Karpas-422 (cell line): ENCODE results near the gene TMCO6. TPM values are rescaled to one million over a fixed set of nuclear protein-coding genes. Genes with fewer than 3 reads are reported as not detected.

Experiments used
- DNase-seq: peaks from one replicate; pipeline ENCODE4 v3.0.0-alpha.2; 2015
- H2AFZ ChIP-seq: fragments of 200-600 bp; sonication (generic); 2 replicates; pipeline ENCODE4 v1.6.1; 2014; ENCODE audit warnings: antibody characterized with exemption, low read length, mixed read lengths
- H3K27ac ChIP-seq: fragments of 200-600 bp; sonication (generic); 2 replicates; pipeline ENCODE4 v1.5.1; 2014; ENCODE audit warnings: mild to moderate bottlenecking, low read length, moderate library complexity
- H3K27me3 ChIP-seq: fragments of 200-600 bp; sonication (generic); 2 replicates; pipeline ENCODE4 v1.6.1; 2014; ENCODE audit warnings: low read length, mixed read lengths
- H3K36me3 ChIP-seq: fragments of 200-600 bp; sonication (generic); 2 replicates; pipeline ENCODE4 v1.6.1; 2014; ENCODE audit warnings: low read length, mixed read lengths; ENCODE audit not compliant: insufficient read depth
- H3K4me1 ChIP-seq: fragments of 200-600 bp; sonication (generic); 2 replicates; pipeline ENCODE4 v1.6.1; 2014; ENCODE audit warnings: mild to moderate bottlenecking, low read length, mixed read lengths
- H3K4me2 ChIP-seq: fragments of 200-600 bp; sonication (generic); 2 replicates; pipeline ENCODE4 v1.6.1; 2014; ENCODE audit warnings: low read length, low read depth, mild to moderate bottlenecking; ENCODE audit not compliant: poor library complexity, severe bottlenecking
- H3K4me3 ChIP-seq: fragments of 200-600 bp; sonication (generic); 2 replicates; pipeline ENCODE4 v1.5.1; 2014; ENCODE audit warnings: mild to moderate bottlenecking, antibody characterized with exemption, low read length, mixed read lengths
- H3K79me2 ChIP-seq: fragments of 200-600 bp; sonication (generic); 2 replicates; pipeline ENCODE4 v1.6.1; 2014; ENCODE audit warnings: mild to moderate bottlenecking, low read length, mixed read lengths
- H3K9ac ChIP-seq: fragments of 200-600 bp; sonication (generic); 2 replicates; pipeline ENCODE4 v1.6.0; 2014; ENCODE audit warnings: low read length
- H3K9me2 ChIP-seq: fragments of 200-600 bp; sonication (generic), shearing (Covaris generic); replicated peaks from 2 replicates; pipeline ENCODE4 v1.6.0; 2014; ENCODE audit warnings: mild to moderate bottlenecking, low read length, moderate library complexity; ENCODE audit not compliant: insufficient read depth
- H3K9me3 ChIP-seq: fragments of 300-700, 200-600 bp; sonication (generic); 2 replicates; pipeline ENCODE4 v1.6.1; 2014; ENCODE audit warnings: low read length, mixed read lengths
- H4K20me1 ChIP-seq: fragments of 200-600 bp; sonication (generic); 2 replicates; pipeline ENCODE4 v1.6.1; 2014; ENCODE audit warnings: mild to moderate bottlenecking, antibody characterized with exemption, low read length, low read depth; ENCODE audit not compliant: insufficient read depth
- total RNA-seq: library from RNA; depleted of rRNA; stranded (reverse); fragments of >200 nt; shearing (Covaris generic); gene quantifications from 2 replicates; pipeline ENCODE4 v1.2.3, GENCODE V29; 2014; ENCODE audit warnings: low replicate concordance; rRNA removed

TMCO6 gene
- total RNA-seq, 1 experiment from 2014 or later = 23.8 TPM

- Histone ChIP-seq H3K27ac (peak within 1 kb of the TSS; percentile 56), H3K27me3 (no peaks in the 10 kb centered on the region), H3K79me2 (peaks cover 62% of the 10 kb centered on the region), H3K9ac (peak within 1 kb of the TSS; percentile 88), H2AFZ (peak within 1 kb of the TSS; percentile 93; the same call in 1 of the 2 replicates), H3K36me3 (peaks cover 34% of the 10 kb centered on the region; the same call in 1 of the 2 replicates), H3K4me2 (peak within 1 kb of the TSS; percentile 91), H3K4me3 (peak within 1 kb of the TSS; percentile 88), H3K9me3 (no peaks in the 10 kb centered on the region), H3K4me1 (peaks cover 20% of the 10 kb centered on the region), H4K20me1 (no peaks in the 10 kb centered on the region), H3K9me2 (no peaks in the 10 kb centered on the region)
- peak; percentile 97 for DNase-seq
Measured at GRCh38 chr5:140690941-140691924, 52.0 kb downstream of the TMCO6 start, which contains the start of the genes HARS1 and HARS2. Gene HARS1, minus strand, starts transcription at chr5:140691370. Its CDS starts 66 bp downstream, at chr5:140691304. Gene HARS2, plus strand, starts transcription at chr5:140691455. Its CDS starts 194 bp downstream, at chr5:140691649.

GRCh38 chr5:140694276-140694675 lies 55.0 kb downstream of the TMCO6 start:
- Histone ChIP-seq H3K4me2 (no peak overlapping the region), H4K20me1 (no peaks in the 10 kb centered on the region), H3K9ac (no peak overlapping the region), H3K9me2 (no peaks in the 10 kb centered on the region), H3K27ac (no peak overlapping the region), H3K27me3 (no peaks in the 10 kb centered on the region), H2AFZ (no peak overlapping the region), H3K4me1 (peaks cover 20% of the 10 kb centered on the region), H3K9me3 (no peaks in the 10 kb centered on the region), H3K36me3 (peaks cover 46% of the 10 kb centered on the region), H3K4me3 (no peak overlapping the region), H3K79me2 (peaks cover 51% of the 10 kb centered on the region)
- DNase-seq = no peak

Other genes starting within 250 kb of the TMCO6 start
- gene ANKHD1, start 237.6 kb upstream of the TMCO6 start, total RNA-seq = 110 and 119 TPM in 2 replicates
- gene EIF4EBP3, start 91.8 kb upstream of the TMCO6 start, total RNA-seq = 7.3 and 12.2 TPM in 2 replicates
- gene SRA1, start 82.0 kb upstream of the TMCO6 start, total RNA-seq = 27.1 and 45.7 TPM in 2 replicates
- gene APBB3, start 74.9 kb upstream of the TMCO6 start, total RNA-seq = 33.2 and 42.2 TPM in 2 replicates
- gene SLC35A4, start 74.6 kb upstream of the TMCO6 start, total RNA-seq = 19.0 and 33.5 TPM in 2 replicates
- not detected in 2 replicates for gene CD14, start 6.3 kb upstream of the TMCO6 start, total RNA-seq
- 126 and 131 TPM in 2 replicates for gene NDUFA2, start 8.2 kb downstream of the TMCO6 start, total RNA-seq
- 101 and 106 TPM in 2 replicates for gene IK, start 8.4 kb downstream of the TMCO6 start, total RNA-seq
- 15.9 and 21.5 TPM in 2 replicates for gene WDR55, start 25.5 kb downstream of the TMCO6 start, total RNA-seq
- 0.71 and 2.0 TPM in 2 replicates for gene DND1, start 34.1 kb downstream of the TMCO6 start, total RNA-seq
- gene HARS1, start 51.9 kb downstream of the TMCO6 start, total RNA-seq = 29.9 and 61.0 TPM in 2 replicates
- gene HARS2, start 52.0 kb downstream of the TMCO6 start, total RNA-seq = 18.1 and 18.3 TPM in 2 replicates
- 18.1 and 20.6 TPM in 2 replicates for gene ZMAT2, start 61.0 kb downstream of the TMCO6 start, total RNA-seq
- gene PCDHA1, start 146.7 kb downstream of the TMCO6 start, total RNA-seq = not detected in 2 replicates
- not detected in 2 replicates for gene PCDHA2, start 155.4 kb downstream of the TMCO6 start, total RNA-seq
- gene PCDHA3, start 161.6 kb downstream of the TMCO6 start, total RNA-seq = not detected in 2 replicates
- gene PCDHA4, start 167.6 kb downstream of the TMCO6 start, total RNA-seq = not detected in 2 replicates
- gene PCDHA5, start 182.2 kb downstream of the TMCO6 start, total RNA-seq = not detected in 2 replicates
- not detected in 2 replicates for gene PCDHA6, start 188.5 kb downstream of the TMCO6 start, total RNA-seq
- not detected in 2 replicates for gene PCDHA7, start 194.8 kb downstream of the TMCO6 start, total RNA-seq
- not detected in 2 replicates for gene PCDHA8, start 201.7 kb downstream of the TMCO6 start, total RNA-seq
- not detected in 2 replicates for gene PCDHA9, start 208.9 kb downstream of the TMCO6 start, total RNA-seq
- not detected in 2 replicates for gene PCDHA10, start 216.4 kb downstream of the TMCO6 start, total RNA-seq
- not detected in 2 replicates for gene PCDHA11, start 229.5 kb downstream of the TMCO6 start, total RNA-seq
- gene PCDHA12, start 235.9 kb downstream of the TMCO6 start, total RNA-seq = not detected in 2 replicates
- gene PCDHA13, start 242.7 kb downstream of the TMCO6 start, total RNA-seq = not detected in 2 replicates